ENCODE measurements around the gene OLFM1.
A peak's percentile ranks its signal among the peaks of the same experiment; 100 is the strongest.

- TF ChIP-seq CTCF (conservative IDR thresholded peaks at IDR 0.05) (no peak), EZH2 (IDR thresholded peaks at IDR 0.05; ENCODE audit: low read depth) (peak; percentile 70; the same call in 1 of the 2 replicates)
Measured at GRCh38 chr9:135081731-135082130, 5.7 kb upstream of the OLFM1 start.

All from PC-9 (cell line).